ENCODE measurements around the gene CCDC182. TPM values are rescaled to one million over a fixed set of nuclear protein-coding genes. Genes with fewer than 3 reads are reported as not detected.

CCDC182 gene
- total RNA-seq: not detected

DNA sequence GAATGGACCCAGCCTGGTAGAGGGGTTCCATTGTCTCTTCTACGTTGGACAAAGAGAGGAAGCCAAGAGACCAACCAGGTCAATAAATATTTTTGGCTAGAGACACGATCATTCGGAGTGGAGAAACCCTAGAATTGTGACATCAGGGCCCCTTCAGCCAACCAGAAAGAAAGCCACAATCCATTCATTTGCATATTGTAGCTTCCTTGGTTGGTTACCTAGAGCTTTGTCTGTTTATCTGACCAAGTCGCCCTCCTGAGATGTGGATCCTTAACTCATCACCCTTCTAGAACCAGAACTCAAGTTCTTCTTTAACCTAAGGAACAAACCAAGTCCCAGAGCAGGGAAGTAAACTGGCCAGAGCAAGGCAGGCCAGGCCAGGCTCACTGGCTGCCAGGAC lies at the start of gene CCDC182:
CCDC182 (minus strand) TSS at position 58 of the 400 bp plus-strand sequence; CDS start at position 31, 27 bp downstream.
- DNase-seq: no peak
- Mint-ChIP-seq H3K36me3 (no peaks in the 10 kb centered on the region), H3K4me1 (peaks cover 6% of the 10 kb centered on the region), H3K9me3 (no peaks in the 10 kb centered on the region), H3K27ac (no peak within 1 kb of the TSS), H3K27me3 (no peaks in the 10 kb centered on the region), H3K4me3 (no peak within 1 kb of the TSS)

DNA sequence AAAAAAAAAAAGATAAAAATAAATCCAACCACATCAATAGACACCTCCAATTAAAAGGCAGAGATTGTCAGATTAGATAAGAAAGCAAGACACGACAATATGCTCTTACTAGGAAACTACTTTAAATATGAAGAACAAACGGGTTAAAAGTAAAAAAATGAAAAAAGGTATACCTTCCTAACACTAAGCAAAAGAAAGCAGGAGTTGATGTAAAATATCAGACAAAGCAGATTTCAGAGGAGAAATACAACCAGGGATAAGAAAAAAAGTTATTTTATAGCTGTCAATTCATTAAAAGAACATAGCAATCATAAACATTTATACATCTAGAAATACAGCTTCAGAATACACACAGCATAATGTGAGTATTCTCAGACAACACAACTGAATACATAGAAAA lies 49.7 kb upstream of the CCDC182 start:
- peaks cover 4% of the 10 kb centered on the region for H3K27me3 Mint-ChIP-seq
- DNase-seq: no peak
- no peaks in the 10 kb centered on the region for H3K4me1 Mint-ChIP-seq
- H3K27ac Mint-ChIP-seq: no peak overlapping the region
- no peaks in the 10 kb centered on the region for H3K36me3 Mint-ChIP-seq
- no peak overlapping the region for H3K4me3 Mint-ChIP-seq
- H3K9me3 Mint-ChIP-seq: no peaks in the 10 kb centered on the region

DNA sequence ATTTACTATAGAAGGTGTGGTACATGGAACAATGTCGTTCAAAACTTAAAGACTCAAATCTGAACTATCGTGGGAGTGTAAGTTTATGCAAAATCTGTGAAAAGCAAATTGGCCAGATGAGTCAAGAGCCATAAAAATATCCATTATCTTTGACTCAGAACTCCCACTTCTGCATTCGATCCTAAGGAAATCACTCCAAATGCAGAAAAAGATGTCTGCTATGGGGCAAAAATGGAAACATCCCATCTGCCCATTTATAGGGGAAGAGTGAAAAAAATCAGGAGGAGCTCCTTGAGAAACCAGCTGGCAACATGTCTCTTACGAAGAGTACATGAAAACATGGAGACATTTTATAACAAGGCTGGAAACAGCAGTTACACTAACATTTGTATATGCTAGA lies 43.6 kb upstream of the CCDC182 start:
- peaks cover 11% of the 10 kb centered on the region for H3K27me3 Mint-ChIP-seq
- H3K27ac Mint-ChIP-seq: no peak overlapping the region
- no peaks in the 10 kb centered on the region for H3K4me1 Mint-ChIP-seq
- H3K4me3 Mint-ChIP-seq: no peak overlapping the region
- DNase-seq: no peak
- H3K9me3 Mint-ChIP-seq: no peaks in the 10 kb centered on the region
- H3K36me3 Mint-ChIP-seq: no peaks in the 10 kb centered on the region

DNA sequence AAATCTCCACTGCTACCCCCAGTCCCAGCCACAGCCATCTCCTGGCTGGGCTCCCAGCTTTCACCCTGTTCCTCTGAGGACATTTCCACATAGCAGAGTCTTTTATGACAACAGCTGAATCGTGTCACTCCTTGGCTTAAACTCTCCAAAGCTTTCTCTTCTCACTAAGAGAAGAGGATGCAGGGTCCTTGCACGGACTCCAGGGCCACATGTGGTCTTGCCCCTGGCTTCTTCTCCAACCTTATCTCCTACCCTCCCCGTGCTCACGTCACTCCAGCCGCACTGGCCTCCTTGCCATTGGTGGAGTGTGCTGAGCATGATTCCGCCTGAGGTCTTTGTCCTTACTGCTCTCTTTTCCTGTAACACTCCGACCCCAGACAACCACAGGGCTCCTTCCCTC lies 39.9 kb upstream of the CCDC182 start:
- no peak for DNase-seq
- no peak overlapping the region for H3K4me3 Mint-ChIP-seq
- H3K9me3 Mint-ChIP-seq: no peaks in the 10 kb centered on the region

DNA sequence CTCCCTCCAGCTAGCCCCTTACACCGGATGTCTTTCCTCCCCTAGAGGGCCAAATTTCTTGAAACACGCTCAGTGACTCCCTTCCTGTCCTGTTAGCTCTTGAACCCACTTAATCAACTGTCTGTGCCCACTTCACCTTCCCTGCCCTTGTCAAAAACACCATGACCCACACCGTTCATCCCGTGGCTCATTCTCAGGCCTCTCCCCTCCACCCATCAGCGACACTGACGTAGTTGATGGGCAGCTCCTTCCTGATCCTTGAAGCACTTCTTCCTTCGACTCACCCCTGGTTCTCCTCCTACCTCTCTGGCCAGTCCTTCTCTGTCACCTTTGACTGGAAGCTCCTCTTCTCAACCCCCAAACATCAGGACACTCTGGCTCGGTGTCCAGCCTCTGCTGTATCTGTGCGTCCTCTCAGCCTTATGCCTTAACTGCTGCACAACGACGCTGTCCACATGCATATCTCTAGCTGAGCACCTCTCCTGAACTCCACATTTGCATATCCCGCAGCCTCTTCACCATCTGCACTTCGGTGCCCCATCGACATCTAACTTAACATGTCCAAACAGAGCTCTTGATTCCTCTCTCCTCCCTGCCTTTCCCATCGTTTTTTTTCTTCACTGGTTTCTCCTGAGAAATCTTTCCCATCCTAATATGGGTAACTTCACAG lies 39.3 kb upstream of the CCDC182 start:
- H3K36me3 Mint-ChIP-seq: no peaks in the 10 kb centered on the region
- no peak for DNase-seq
- H3K27me3 Mint-ChIP-seq: peaks cover 11% of the 10 kb centered on the region
- H3K9me3 Mint-ChIP-seq: no peaks in the 10 kb centered on the region
- H3K27ac Mint-ChIP-seq: no peak overlapping the region
- no peak overlapping the region for H3K4me3 Mint-ChIP-seq
- no peaks in the 10 kb centered on the region for H3K4me1 Mint-ChIP-seq

More for the DNA sequence above, 39.9 kb upstream of the CCDC182 start:
- Mint-ChIP-seq H3K27me3 (peaks cover 13% of the 10 kb centered on the region), H3K4me1 (no peaks in the 10 kb centered on the region), H3K36me3 (no peaks in the 10 kb centered on the region), H3K27ac (no peak overlapping the region)

DNA sequence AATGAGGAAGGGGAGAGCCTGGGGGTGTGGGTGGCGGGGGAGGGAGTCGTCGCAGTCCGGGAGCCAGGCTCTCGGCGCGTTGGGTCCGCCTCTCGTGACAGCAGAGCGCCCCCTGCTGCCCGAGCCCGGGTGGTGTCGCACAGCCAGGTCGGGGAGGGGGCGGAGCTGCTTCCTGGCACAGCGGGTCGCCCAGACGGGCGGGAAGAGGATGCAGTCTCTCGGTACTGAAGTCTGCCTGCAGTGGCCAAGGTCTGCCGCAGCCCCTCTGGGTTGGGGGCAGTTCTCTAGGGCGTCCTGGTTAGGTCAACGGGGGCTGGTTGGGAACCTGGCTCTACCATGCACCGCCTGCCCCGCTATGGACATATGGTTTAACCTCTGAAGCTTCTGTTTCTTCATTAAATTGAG lies 38.2 kb upstream of the CCDC182 start:
- Mint-ChIP-seq H3K27ac (no peak overlapping the region), H3K4me3 (no peak overlapping the region), H3K9me3 (no peaks in the 10 kb centered on the region), H3K27me3 (peaks cover 5% of the 10 kb centered on the region), H3K4me1 (no peaks in the 10 kb centered on the region), H3K36me3 (no peaks in the 10 kb centered on the region)
- DNase-seq: peak; percentile 85

DNA sequence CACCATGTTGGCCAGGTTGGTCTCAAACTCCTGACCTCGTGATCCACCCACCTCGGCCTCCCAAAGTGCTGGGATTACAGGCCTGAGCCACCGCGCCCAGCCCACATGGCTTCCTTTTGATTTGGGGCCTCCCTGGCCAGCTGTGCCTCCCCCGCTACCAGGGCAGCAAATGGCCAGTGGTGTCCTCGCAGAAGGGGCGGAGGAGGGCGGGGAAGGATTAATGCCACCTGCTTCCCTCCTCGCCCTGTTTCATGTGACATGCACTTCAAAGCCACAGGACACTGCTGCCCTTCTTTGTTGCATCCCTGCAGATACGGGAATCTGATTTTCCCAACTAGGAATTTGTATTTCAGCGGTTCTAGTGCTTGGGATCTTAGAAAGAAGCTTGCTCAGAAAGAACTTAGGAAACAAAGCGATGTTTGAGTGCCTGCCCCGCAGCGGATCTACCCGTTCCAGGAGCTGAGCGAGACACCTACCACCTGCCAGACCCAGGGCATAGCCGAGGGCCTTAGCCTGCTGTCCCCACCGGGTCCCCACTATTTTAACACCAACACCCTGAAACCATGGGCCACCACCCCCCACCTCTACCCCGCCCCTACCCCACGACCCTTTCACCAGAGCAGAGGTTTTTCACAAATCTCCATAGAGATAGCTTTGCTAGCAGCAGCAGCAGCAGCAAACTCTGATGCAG lies 37.7 kb upstream of the CCDC182 start:
- Mint-ChIP-seq H3K4me1 (no peaks in the 10 kb centered on the region), H3K27ac (no peak overlapping the region), H3K4me3 (no peak overlapping the region), H3K9me3 (no peaks in the 10 kb centered on the region), H3K27me3 (peaks cover 5% of the 10 kb centered on the region), H3K36me3 (no peaks in the 10 kb centered on the region)
- no peak for DNase-seq

DNA sequence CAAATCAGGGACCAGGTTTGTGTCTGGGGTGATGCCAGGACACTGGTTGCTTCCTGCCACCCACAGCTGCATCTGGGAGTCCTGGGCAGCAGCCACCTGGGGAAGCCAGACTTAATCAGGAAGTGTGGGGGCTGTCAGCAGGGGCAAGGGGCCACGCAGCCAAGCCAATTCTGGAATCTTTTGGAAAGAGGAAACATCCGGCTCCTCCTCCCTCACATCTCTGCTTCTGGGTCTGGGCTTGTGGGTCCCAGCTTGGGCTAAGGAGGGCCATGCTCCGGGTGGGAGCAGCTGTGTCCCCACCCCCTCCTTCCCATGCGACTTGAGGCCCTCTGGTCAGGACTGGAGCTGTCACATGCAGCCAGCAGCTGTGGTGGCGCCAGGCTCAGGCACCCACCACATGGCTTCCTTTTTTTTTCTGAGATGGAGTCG lies 37.0 kb upstream of the CCDC182 start:
- Mint-ChIP-seq H3K4me3 (no peak overlapping the region), H3K27me3 (peaks cover 5% of the 10 kb centered on the region), H3K9me3 (no peaks in the 10 kb centered on the region), H3K36me3 (no peaks in the 10 kb centered on the region), H3K4me1 (no peaks in the 10 kb centered on the region), H3K27ac (no peak overlapping the region)
- no peak for DNase-seq

DNA sequence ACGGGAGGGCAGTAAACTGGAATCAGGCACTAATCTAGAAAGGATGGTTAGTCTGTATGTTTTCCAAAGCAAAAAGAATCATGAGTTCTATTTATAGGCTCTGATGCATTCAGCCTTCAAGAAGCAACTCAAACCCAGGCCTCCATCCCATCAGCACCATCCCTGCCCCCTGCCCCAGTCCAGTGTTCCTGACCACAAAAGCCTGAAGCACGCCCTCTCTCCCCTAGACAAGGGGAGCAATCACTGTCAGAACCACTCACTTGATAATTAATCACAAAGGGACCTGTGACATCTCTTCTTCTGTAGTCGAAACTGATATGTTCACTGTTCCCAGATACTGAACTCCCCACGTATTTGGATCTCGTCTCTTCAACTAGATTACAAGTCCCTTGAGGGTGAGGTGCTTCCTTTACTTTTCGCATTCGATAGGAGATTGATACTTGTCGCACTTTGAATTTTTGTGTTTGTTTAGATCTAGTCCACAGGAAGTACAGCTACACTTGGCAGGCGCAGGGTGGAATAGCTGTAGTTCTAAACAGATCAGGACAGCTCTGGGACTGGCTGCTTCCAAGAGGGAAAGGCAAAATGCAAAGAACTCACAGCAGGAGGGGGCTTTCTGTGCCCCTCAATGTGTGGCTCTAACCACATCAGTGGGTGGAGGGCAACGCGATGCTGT lies 36.4 kb upstream of the CCDC182 start:
- no peak overlapping the region for H3K27ac Mint-ChIP-seq
- H3K4me3 Mint-ChIP-seq: no peak overlapping the region
- H3K27me3 Mint-ChIP-seq: peaks cover 5% of the 10 kb centered on the region
- no peaks in the 10 kb centered on the region for H3K9me3 Mint-ChIP-seq
- no peaks in the 10 kb centered on the region for H3K4me1 Mint-ChIP-seq
- no peak for DNase-seq
- no peaks in the 10 kb centered on the region for H3K36me3 Mint-ChIP-seq

DNA sequence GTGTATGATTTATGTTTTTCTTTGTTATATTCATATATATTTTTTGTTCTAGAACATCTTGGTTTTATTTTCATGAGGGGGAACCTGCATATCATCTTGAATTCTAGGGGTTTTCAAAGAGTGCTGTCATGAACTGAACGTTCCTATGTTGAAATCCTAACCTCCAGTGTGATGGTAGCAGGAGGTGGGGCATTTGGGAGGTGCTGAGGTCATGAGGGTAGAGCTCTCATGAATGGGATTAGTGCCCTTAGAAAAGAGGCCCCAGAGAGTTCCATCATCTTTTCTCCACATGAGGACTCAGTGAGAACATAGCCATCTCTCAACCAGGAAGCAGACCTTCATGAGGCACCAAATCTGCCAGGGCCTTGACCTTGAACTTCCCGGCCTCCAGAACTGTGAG lies 34.6 kb upstream of the CCDC182 start:
- peaks cover 5% of the 10 kb centered on the region for H3K27me3 Mint-ChIP-seq
- H3K27ac Mint-ChIP-seq: no peak overlapping the region
- DNase-seq: no peak
- H3K4me1 Mint-ChIP-seq: no peaks in the 10 kb centered on the region
- no peaks in the 10 kb centered on the region for H3K36me3 Mint-ChIP-seq
- H3K9me3 Mint-ChIP-seq: no peaks in the 10 kb centered on the region
- H3K4me3 Mint-ChIP-seq: no peak overlapping the region

DNA sequence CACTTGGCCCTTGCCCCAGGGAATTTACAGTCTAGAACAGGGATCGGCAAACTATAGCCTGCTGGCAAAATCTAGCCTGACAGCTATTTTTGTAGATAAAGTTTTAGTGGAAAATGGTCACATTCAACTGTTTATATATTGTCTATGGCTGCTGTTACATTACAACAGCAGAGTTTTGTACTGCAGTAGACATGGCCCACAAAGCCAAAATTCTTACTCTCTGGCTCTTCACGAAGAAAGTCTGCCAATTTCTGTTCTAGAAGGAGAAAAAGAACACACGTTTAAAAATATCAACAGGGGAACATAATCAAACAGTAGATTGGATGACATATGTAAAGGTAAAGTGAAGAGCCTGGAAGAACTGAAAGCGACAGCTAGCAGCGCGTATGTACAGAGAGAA lies 33.2 kb upstream of the CCDC182 start:
- no peaks in the 10 kb centered on the region for H3K9me3 Mint-ChIP-seq
- H3K27me3 Mint-ChIP-seq: peaks cover 9% of the 10 kb centered on the region

DNA sequence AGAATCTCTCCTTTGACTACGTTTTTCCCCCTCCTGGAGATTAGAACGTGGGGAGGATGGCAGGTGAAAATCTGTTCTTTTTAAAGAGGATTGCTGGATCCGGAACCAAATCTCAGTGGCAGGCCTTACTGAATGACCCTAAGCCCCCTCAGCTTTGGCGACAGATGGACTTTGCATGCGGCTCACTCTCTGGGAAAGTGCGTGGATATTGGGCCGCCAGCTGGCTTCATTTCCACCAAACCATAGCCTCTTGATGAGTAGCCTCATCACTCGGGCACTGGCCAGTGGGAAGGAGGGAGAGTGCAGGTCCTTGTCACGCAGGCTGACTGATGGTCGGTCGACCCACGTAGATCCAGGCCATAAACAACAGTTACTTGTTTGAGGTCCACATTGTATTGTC lies 31.3 kb upstream of the CCDC182 start:
- H3K36me3 Mint-ChIP-seq: no peaks in the 10 kb centered on the region
- H3K27ac Mint-ChIP-seq: no peak overlapping the region
- no peaks in the 10 kb centered on the region for H3K4me1 Mint-ChIP-seq
- DNase-seq: no peak
- no peaks in the 10 kb centered on the region for H3K9me3 Mint-ChIP-seq
- H3K4me3 Mint-ChIP-seq: no peak overlapping the region
- H3K27me3 Mint-ChIP-seq: peaks cover 15% of the 10 kb centered on the region

More for the DNA sequence above, 33.2 kb upstream of the CCDC182 start:
- Mint-ChIP-seq H3K36me3 (no peaks in the 10 kb centered on the region), H3K4me1 (no peaks in the 10 kb centered on the region), H3K4me3 (no peak overlapping the region), H3K27ac (no peak overlapping the region)
- no peak for DNase-seq

DNA sequence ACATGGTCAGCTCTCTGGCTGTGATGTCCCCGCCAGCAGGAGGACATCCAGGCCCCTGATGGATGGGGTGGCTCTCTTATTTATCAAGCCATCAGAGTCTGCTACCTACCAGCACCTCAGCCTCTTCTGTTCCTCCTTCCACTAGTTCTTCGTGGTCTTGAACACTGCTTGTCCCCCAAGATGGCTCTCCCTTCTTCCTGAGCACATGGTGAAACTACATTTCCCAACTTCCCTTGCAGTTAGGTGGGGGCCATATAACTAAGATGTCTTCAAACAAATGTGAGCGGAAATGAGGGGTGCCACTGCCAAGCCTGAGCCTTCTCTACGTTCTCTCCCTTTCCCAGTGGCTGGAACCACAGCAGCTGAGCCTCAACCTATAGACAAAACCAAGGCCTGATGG lies 29.8 kb upstream of the CCDC182 start:
- no peaks in the 10 kb centered on the region for H3K9me3 Mint-ChIP-seq
- H3K4me3 Mint-ChIP-seq: no peak overlapping the region
- no peak overlapping the region for H3K27ac Mint-ChIP-seq
- DNase-seq: no peak
- H3K27me3 Mint-ChIP-seq: peaks cover 15% of the 10 kb centered on the region
- no peaks in the 10 kb centered on the region for H3K4me1 Mint-ChIP-seq
- H3K36me3 Mint-ChIP-seq: no peaks in the 10 kb centered on the region

DNA sequence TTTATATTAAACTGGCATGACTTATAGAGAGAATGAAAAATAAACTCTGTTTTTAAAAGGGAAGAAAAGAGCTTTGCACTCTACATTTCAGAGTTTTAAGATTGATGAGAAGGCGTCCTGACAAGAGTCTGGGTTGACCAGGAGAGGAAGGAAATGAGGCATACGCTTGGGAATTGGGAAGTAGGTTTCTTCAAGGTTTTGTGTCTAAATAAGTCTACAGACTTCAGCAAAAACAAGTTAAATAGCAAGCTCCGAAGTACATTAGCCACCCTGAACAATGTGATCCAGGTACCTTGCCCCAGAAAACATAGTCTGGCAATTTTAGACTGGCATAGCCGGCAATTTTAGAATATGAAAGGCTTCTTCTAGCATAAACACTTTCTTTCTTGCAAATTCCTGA lies 28.5 kb upstream of the CCDC182 start:
- H3K36me3 Mint-ChIP-seq: no peaks in the 10 kb centered on the region
- no peak overlapping the region for H3K4me3 Mint-ChIP-seq
- no peak for DNase-seq
- H3K4me1 Mint-ChIP-seq: no peaks in the 10 kb centered on the region
- no peaks in the 10 kb centered on the region for H3K9me3 Mint-ChIP-seq
- no peak overlapping the region for H3K27ac Mint-ChIP-seq
- H3K27me3 Mint-ChIP-seq: peaks cover 15% of the 10 kb centered on the region

DNA sequence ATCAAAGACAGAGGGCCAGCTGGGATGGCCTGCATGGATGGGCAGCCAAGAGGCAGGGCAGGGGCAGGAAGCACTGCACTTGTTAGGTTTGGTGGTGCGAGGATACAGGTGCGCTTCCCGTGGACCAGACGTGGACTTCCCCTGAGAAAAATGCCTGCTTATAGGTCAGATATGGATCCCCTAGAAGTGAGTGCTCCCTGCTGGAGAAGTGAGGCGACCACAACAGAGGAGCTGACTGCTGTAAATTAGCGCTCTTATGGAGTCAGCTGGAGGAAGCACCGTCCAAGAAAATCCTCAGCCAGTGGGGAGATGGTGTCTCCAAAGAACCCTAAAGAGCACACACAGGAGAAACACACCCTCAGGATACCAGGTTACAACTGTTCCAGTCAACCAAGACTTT lies 27.7 kb upstream of the CCDC182 start:
- Mint-ChIP-seq H3K9me3 (no peaks in the 10 kb centered on the region), H3K36me3 (no peaks in the 10 kb centered on the region), H3K4me1 (no peaks in the 10 kb centered on the region), H3K4me3 (no peak overlapping the region), H3K27ac (no peak overlapping the region), H3K27me3 (peaks cover 15% of the 10 kb centered on the region)
- DNase-seq: no peak

All from activated naive CD8-positive, alpha-beta T cell treated with anti-CD3 and anti-CD28 coated beads for 36 hours (primary cell).